WTC11 (cell line): ENCODE results near the gene SMOC2. TPM values are rescaled to one million over a fixed set of nuclear protein-coding genes. Genes with fewer than 3 reads are reported as not detected.

Experiments
- ATAC-seq: fragments of 200-7000 bp; cut with Tn5 transposase; 2 replicates; pipeline ENCODE4 v1.10.0; 2021; ENCODE audit warnings: mild to moderate bottlenecking, moderate library complexity
- CTCF ChIA-PET: fragments of 300-600 bp; sonication (Branson Sonifier 250); formaldehyde crosslinking; loops from one replicate; lab custom pipeline; 2021; ENCODE audit warnings: antibody characterized with exemption; lab: Charles Lee
- POLR2A ChIA-PET: fragments of 350-600 bp; sonication (Branson Sonifier 250); formaldehyde crosslinking; loops from one replicate; lab custom pipeline; 2021; ENCODE audit warnings: antibody characterized with exemption; lab: Charles Lee
- DNase-seq: peaks from one replicate; pipeline ENCODE4 v3.0.0; 2021; ENCODE audit warnings: low spot score
- H3K27ac Mint-ChIP-seq: 2 replicates; pipeline ENCODE4 v1.8.0; 2021; ENCODE audit warnings: mixed read lengths
- H3K27me3 Mint-ChIP-seq: 2 replicates; pipeline ENCODE4 v1.8.0; 2021; ENCODE audit warnings: low read depth, mild to moderate bottlenecking, moderate library complexity, mixed read lengths
- H3K36me3 Mint-ChIP-seq: 2 replicates; pipeline ENCODE4 v1.8.0; 2021; ENCODE audit warnings: mixed read lengths
- H3K4me1 Mint-ChIP-seq: 2 replicates; pipeline ENCODE4 v1.8.0; 2022; ENCODE audit warnings: mixed read lengths
- H3K4me3 Mint-ChIP-seq: 2 replicates; pipeline ENCODE4 v1.8.0; 2021; ENCODE audit warnings: mild to moderate bottlenecking, moderate library complexity, mixed read lengths
- H3K9me3 Mint-ChIP-seq: 2 replicates; pipeline ENCODE4 v1.8.0; 2021; ENCODE audit warnings: mixed read lengths
- AFF4 ChIP-seq: sonication (generic); formaldehyde crosslinking; IDR thresholded peaks from 2 replicates; pipeline ENCODE4 v1.8.1; 2023; ENCODE audit warnings: mild to moderate bottlenecking, missing genetic modification reagents, borderline replicate concordance
- ARID4B ChIP-seq: sonication (generic); formaldehyde crosslinking; IDR thresholded peaks from 2 replicates; pipeline ENCODE4 v1.8.0; 2023; ENCODE audit warnings: missing genetic modification reagents, mild to moderate bottlenecking, borderline replicate concordance
- CBFB ChIP-seq: sonication (generic); formaldehyde crosslinking; IDR thresholded peaks from 2 replicates; pipeline ENCODE4 v1.8.1; 2022; ENCODE audit warnings: mild to moderate bottlenecking, low read depth, missing genetic modification reagents
- ELF4 ChIP-seq: sonication (generic); formaldehyde crosslinking; IDR thresholded peaks from 2 replicates; pipeline ENCODE4 v1.8.1; 2022; ENCODE audit warnings: low read depth, mild to moderate bottlenecking, moderate library complexity, missing genetic modification reagents
- GTF2I ChIP-seq: fragments of 250-450 bp; sonication (Bioruptor Pico); conservative IDR thresholded peaks from 2 replicates; pipeline ENCODE4 v1.4.0; 2021; ENCODE audit warnings: mild to moderate bottlenecking
- JUN ChIP-seq: sonication (generic); formaldehyde crosslinking; IDR thresholded peaks from 2 replicates; pipeline ENCODE4 v1.8.0; 2023; ENCODE audit warnings: mild to moderate bottlenecking, missing genetic modification reagents
- MAX ChIP-seq: sonication (generic); formaldehyde crosslinking; IDR thresholded peaks from 2 replicates; pipeline ENCODE4 v1.8.0; 2022; ENCODE audit warnings: mild to moderate bottlenecking, missing genetic modification reagents
- PREB ChIP-seq: sonication (generic); formaldehyde crosslinking; IDR thresholded peaks from 2 replicates; pipeline ENCODE4 v1.8.1; 2022; ENCODE audit warnings: mild to moderate bottlenecking, missing genetic modification reagents, moderate library complexity, borderline replicate concordance
- RELA ChIP-seq: sonication (generic); formaldehyde crosslinking; IDR thresholded peaks from 2 replicates; pipeline ENCODE4 v1.8.1; 2022; ENCODE audit warnings: missing genetic modification reagents, mild to moderate bottlenecking, borderline replicate concordance
- TEAD4 ChIP-seq: sonication (generic); formaldehyde crosslinking; IDR thresholded peaks from 2 replicates; pipeline ENCODE4 v1.8.0; 2022; ENCODE audit warnings: mild to moderate bottlenecking, missing genetic modification reagents
- USF1 ChIP-seq: sonication (generic); formaldehyde crosslinking; IDR thresholded peaks from 2 replicates; pipeline ENCODE4 v1.8.0; 2022; ENCODE audit warnings: mild to moderate bottlenecking, missing genetic modification reagents
- ZBTB21 ChIP-seq: sonication (generic); formaldehyde crosslinking; IDR thresholded peaks from 2 replicates; pipeline ENCODE4 v1.8.1; 2023; ENCODE audit warnings: mild to moderate bottlenecking, missing genetic modification reagents, borderline replicate concordance
- ZNF317 ChIP-seq: sonication (generic); formaldehyde crosslinking; IDR thresholded peaks from 2 replicates; pipeline ENCODE4 v1.8.1; 2023; ENCODE audit warnings: low read depth, mild to moderate bottlenecking, moderate library complexity, missing genetic modification reagents, borderline replicate concordance
- ZNF396 ChIP-seq: fragments of 250-450 bp; sonication (Bioruptor Pico); IDR thresholded peaks from 2 replicates; pipeline ENCODE4 v1.8.0; 2021; ENCODE audit warnings: mild to moderate bottlenecking, moderate library complexity, borderline replicate concordance
- ZNF416 ChIP-seq: fragments of 250-450 bp; sonication (Bioruptor Pico); IDR thresholded peaks from 2 replicates; pipeline ENCODE4 v1.9.0; 2021; ENCODE audit warnings: mild to moderate bottlenecking, inconsistent platforms
- ZNF425 ChIP-seq: fragments of 250-450 bp; sonication (Bioruptor Pico); conservative IDR thresholded peaks from 2 replicates; pipeline ENCODE4 v1.9.0; 2021; ENCODE audit warnings: mild to moderate bottlenecking
- ZNF512 ChIP-seq: sonication (generic); formaldehyde crosslinking; IDR thresholded peaks from 2 replicates; pipeline ENCODE4 v1.8.1; 2022; ENCODE audit warnings: missing genetic modification reagents, borderline replicate concordance
- total RNA-seq: library from RNA; stranded (reverse); gene quantifications from 3 replicates; pipeline ENCODE4 v1.2.3, GENCODE V29; 2021

Gene SMOC2
- total RNA-seq, 1 experiment from 2014 or later: 3.9 TPM

- peaks cover 4% of the 10 kb centered on the region; the same call in 1 of the 2 replicates for H3K9me3 Mint-ChIP-seq
- DNase-seq (peak; percentile 36), ATAC-seq (peak; percentile 20)
- peak overlapping the region; percentile 65 for H3K4me3 Mint-ChIP-seq
- H3K4me1 Mint-ChIP-seq: peaks cover 48% of the 10 kb centered on the region
- CTCF ChIA-PET: interaction anchor here (1.1 to 2.3 kb wide), 4 partner anchors 10 to 122 kb away, joined by 3 to 19 read pairs (median 5); no protein-coding TSS in a partner anchor
- H3K27ac Mint-ChIP-seq: no peak overlapping the region
- H3K27me3 Mint-ChIP-seq: peaks cover 56% of the 10 kb centered on the region
- POLR2A ChIA-PET: no interaction called here
- TF ChIP-seq CBFB (CRISPR knock-in tag): no peak
- no peak for TF ChIP-seq ZNF425 (CRISPR knock-in tag)
- 0 out of 2 replicates have a peak, but pooled peaks have one; percentile 27 for TF ChIP-seq ARID4B (CRISPR knock-in tag)
- TF ChIP-seq MAX (CRISPR knock-in tag): peak; percentile 32
- TF ChIP-seq ZNF317 (CRISPR knock-in tag): peak; percentile 7; the same call in 1 of the 2 replicates
- no peak for TF ChIP-seq TEAD4
- TF ChIP-seq GTF2I (CRISPR knock-in tag): no peak
- 0 out of 2 replicates have a peak, but pooled peaks have one; percentile 25 for TF ChIP-seq ZBTB21 (CRISPR knock-in tag)
- no peak for TF ChIP-seq JUN (CRISPR knock-in tag)
- TF ChIP-seq AFF4 (CRISPR knock-in tag): no peak
- 0 out of 2 replicates have a peak, but pooled peaks have one; percentile 9 for TF ChIP-seq RELA (CRISPR knock-in tag)
- H3K36me3 Mint-ChIP-seq: no peaks in the 10 kb centered on the region
Measured at GRCh38 chr6:168441434-168442391, 729 bp downstream of the SMOC2 start.

GRCh38 chr6:168442646-168443045, 1.7 kb downstream of the SMOC2 start:
- ChIA-PET CTCF (interaction anchor here (1.1 to 2.3 kb wide), 4 partner anchors 9 to 121 kb away, joined by 3 to 19 read pairs (median 5); no protein-coding TSS in a partner anchor), POLR2A (no interaction called here)
- DNase-seq (no peak), ATAC-seq (0 out of 2 replicates have a peak, but pooled peaks have one; percentile 13)
- Mint-ChIP-seq H3K4me1 (peaks cover 45% of the 10 kb centered on the region), H3K27ac (no peak overlapping the region), H3K9me3 (no peaks in the 10 kb centered on the region), H3K36me3 (no peaks in the 10 kb centered on the region), H3K4me3 (peak overlapping the region; percentile 65), H3K27me3 (peaks cover 53% of the 10 kb centered on the region)
- TF ChIP-seq PREB (CRISPR knock-in tag) (no peak), ZNF512 (CRISPR knock-in tag) (no peak), USF1 (no peak), ZNF396 (no peak), ZNF416 (CRISPR knock-in tag) (no peak), ELF4 (CRISPR knock-in tag) (no peak)
